ENCODE measurements around the gene WDR89. TPM values are rescaled to one million over a fixed set of nuclear protein-coding genes. Genes with fewer than 3 reads are reported as not detected.

The WDR89 gene
- total RNA-seq, 1 donor from 2014 or later: 15.3 TPM

Other genes starting within 250 kb of the WDR89 start
- 43.7 TPM for gene PPP2R5E, start 98.5 kb downstream of the WDR89 start, total RNA-seq (ENCODE audit: unreplicated experiment)
- 7.9 TPM for gene SGPP1, start 86.2 kb upstream of the WDR89 start, total RNA-seq (ENCODE audit: unreplicated experiment)
- 35.9 TPM for gene SYNE2, start 211.1 kb upstream of the WDR89 start, total RNA-seq (ENCODE audit: unreplicated experiment)